GM06990 (cell line): Measurements from ENCODE around the gene SPDYE3.
"Not testable (repeated sequence)": the region's sequence is repeated elsewhere in the genome, so short reads cannot be mapped to it uniquely, and the experiment has no call there.

ENCODE experiments used
- DNase-seq: peaks from one replicate; pipeline ENCODE4 v3.0.0-alpha.2; 2011; ENCODE audit not compliant: insufficient read length; ENCODE audit errors: extremely low read depth
- H3K27me3 ChIP-seq: replicated peaks from 2 replicates; pipeline ENCODE4 v1.6.0; 2011; ENCODE audit warnings: low read length; ENCODE audit not compliant: control insufficient read depth, insufficient read depth
- H3K36me3 ChIP-seq: 2 replicates; pipeline ENCODE4 v1.5.1; 2011; ENCODE audit warnings: low read length; ENCODE audit not compliant: control insufficient read depth, insufficient read depth
- H3K4me3 ChIP-seq: replicated peaks from 2 replicates; pipeline ENCODE4 v1.5.1; 2011; ENCODE audit warnings: low read depth, mild to moderate bottlenecking, control low read depth, low read length
- CTCF ChIP-seq: IDR thresholded peaks from 2 replicates; pipeline ENCODE4 v1.5.1; 2011; ENCODE audit warnings: low read length, control low read depth, mild to moderate bottlenecking, inconsistent platforms; ENCODE audit not compliant: insufficient read depth, poor library complexity, severe bottlenecking

SPDYE3 gene

GRCh38 chr7:100307402-100307801, at the start of gene SPDYE3:
Gene SPDYE3, plus strand, starts transcription at chr7:100307702. Its CDS starts 184 bp downstream, at chr7:100307886.
- not testable (repeated sequence) for H3K4me3 ChIP-seq, H3K27me3 ChIP-seq, H3K36me3 ChIP-seq, DNase-seq

- H3K27me3 ChIP-seq, H3K36me3 ChIP-seq, H3K4me3 ChIP-seq, DNase-seq: not testable (repeated sequence)
These were observed 47.5 kb upstream of the SPDYE3 start for GRCh38 chr7:100259984-100260383.

- H3K36me3 ChIP-seq, H3K4me3 ChIP-seq, H3K27me3 ChIP-seq, DNase-seq: not testable (repeated sequence)
These were observed 44.6 kb upstream of the SPDYE3 start for GRCh38 chr7:100262896-100263295.

- not testable (repeated sequence) for H3K36me3 ChIP-seq, H3K27me3 ChIP-seq, DNase-seq, H3K4me3 ChIP-seq
These were observed 43.3 kb upstream of the SPDYE3 start for GRCh38 chr7:100264223-100264622.

GRCh38 chr7:100264669-100265165, 42.8 kb upstream of the SPDYE3 start:
- DNase-seq, H3K4me3 ChIP-seq, H3K36me3 ChIP-seq, H3K27me3 ChIP-seq: not testable (repeated sequence)

GRCh38 chr7:100265851-100266250, 41.7 kb upstream of the SPDYE3 start:
- DNase-seq, H3K4me3 ChIP-seq, H3K36me3 ChIP-seq, H3K27me3 ChIP-seq: not testable (repeated sequence)

- TF ChIP-seq CTCF: no peak
- no peaks in the 10 kb centered on the region for H3K36me3 ChIP-seq
- no peaks in the 10 kb centered on the region for H3K27me3 ChIP-seq
- DNase-seq: no peak
- H3K4me3 ChIP-seq: no peak overlapping the region
These were observed 40.7 kb upstream of the SPDYE3 start for GRCh38 chr7:100266576-100267354.

GRCh38 chr7:100267648-100268047, 39.9 kb upstream of the SPDYE3 start:
- no peak for DNase-seq

GRCh38 chr7:100268882-100269281, 38.6 kb upstream of the SPDYE3 start:
- H3K4me3 ChIP-seq, H3K27me3 ChIP-seq, H3K36me3 ChIP-seq, DNase-seq: not testable (repeated sequence)

More at GRCh38 chr7:100267648-100268047, 39.9 kb upstream of the SPDYE3 start:
- TF ChIP-seq CTCF: no peak
- Histone ChIP-seq H3K27me3 (no peaks in the 10 kb centered on the region), H3K4me3 (no peak overlapping the region), H3K36me3 (no peaks in the 10 kb centered on the region)

- H3K36me3 ChIP-seq, DNase-seq, H3K27me3 ChIP-seq, H3K4me3 ChIP-seq: not testable (repeated sequence)
These were observed 38.0 kb upstream of the SPDYE3 start for GRCh38 chr7:100269306-100270045.

GRCh38 chr7:100270046-100270918, 37.2 kb upstream of the SPDYE3 start:
- DNase-seq, H3K4me3 ChIP-seq, H3K27me3 ChIP-seq, H3K36me3 ChIP-seq: not testable (repeated sequence)
